NCI-H1417 treated with DMSO at 0.1 percent for 48 hours (cell line): ENCODE results near the gene CDC42SE2.
"Not testable (repeated sequence)": the region's sequence is repeated elsewhere in the genome, so short reads cannot be mapped to it uniquely, and the experiment has no call there.

ENCODE experiments used
- DNase-seq: peaks from one replicate; lab custom pipeline; 2025; lab: John Stamatoyannopoulos, UW

Gene CDC42SE2

DNA sequence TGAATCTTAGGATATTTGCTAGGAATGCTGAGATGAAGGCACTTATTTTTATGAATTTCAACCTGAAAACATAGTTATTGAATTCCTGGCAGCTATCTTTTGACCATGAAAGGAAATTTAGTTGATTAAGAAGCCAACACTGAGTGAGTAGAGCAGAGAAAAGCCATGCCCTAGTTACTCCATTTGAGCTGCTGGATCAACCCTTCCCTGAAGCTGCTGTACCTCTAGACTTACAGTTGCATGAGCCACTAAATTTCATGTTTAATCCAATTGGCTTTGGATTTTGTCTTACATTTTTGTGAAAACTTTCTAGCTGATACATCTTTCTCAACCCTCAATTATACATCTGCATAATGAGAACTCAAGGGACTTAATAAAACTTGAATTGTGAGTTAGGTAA lies 54.6 kb downstream of the CDC42SE2 start:
- no peak for DNase-seq

DNA sequence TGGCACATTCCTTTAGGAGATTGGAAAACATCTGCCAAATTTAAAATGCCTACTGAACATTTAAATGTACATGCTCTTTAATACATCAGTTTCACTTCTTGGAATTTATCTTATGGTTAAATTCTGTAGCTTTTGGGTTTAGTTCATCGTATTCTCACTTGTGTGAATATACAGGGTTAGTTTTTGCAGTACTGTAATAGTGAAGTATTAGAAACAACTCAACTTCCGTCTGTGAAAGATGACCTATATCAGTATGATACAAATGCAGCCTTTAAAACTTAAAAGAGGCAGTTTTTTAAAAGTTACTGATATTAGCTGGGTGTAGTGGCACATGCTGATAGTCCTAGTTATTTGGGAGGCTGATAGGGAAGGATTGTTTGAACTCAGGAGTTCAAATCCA lies 57.2 kb downstream of the CDC42SE2 start:
- no peak for DNase-seq

DNA sequence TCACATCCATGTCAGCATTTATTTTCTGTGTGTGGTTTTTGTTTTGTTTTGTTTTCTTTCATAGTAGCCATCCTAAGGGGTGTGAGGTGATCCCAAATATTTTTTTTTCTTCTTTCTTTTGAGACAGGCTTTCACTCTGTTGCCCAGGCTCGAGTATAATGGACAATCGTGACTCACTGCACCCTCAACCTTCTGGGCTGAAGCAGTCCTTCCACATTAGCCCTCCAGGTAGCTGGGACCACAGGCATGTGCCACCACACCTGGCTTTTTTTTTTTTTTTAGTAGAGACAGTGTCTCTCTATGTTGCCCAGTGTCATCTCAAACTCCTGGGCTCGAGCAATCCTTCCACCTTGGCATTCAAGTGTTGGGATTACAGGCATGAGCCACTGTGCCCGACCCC lies 59.1 kb downstream of the CDC42SE2 start:
- DNase-seq: no peak

DNA sequence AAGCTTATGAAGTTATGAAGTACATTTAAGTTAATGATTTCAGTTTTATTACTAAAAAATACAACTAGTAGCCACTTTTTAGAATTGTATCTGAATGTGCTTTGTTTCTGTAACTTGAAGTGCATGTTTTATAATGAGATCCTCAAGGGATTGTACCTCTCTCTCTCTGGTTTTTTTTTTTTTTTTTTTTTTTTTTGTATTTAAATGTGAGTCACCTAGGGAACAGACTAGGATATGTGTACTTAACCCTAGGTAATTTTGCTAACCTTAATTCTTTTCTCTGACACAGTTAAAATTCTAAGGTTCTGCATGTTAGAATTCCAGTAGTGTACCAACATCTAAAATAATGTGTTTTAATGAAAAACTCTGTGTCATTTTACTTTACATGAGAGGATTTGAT lies 59.5 kb downstream of the CDC42SE2 start:
- DNase-seq: no peak

DNA sequence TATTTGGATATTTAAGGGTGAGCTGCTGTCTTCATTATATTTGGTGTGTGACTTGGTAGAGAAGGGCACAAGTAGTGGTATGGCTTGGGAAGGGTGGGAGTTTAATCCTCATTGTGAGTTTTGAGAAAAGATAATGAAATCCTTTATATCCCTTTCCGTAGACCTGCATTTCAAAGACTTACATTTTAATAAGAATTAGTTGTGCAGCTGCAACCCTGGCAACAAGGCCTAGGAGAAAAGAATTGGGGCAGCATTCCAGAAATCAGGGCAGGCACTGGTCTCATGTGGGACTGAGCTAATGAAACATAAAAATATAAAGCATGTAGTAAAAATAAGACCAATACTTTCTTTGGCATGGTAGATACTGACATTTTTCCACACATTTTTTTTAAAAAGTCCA lies 60.5 kb downstream of the CDC42SE2 start:
- no peak for DNase-seq

DNA sequence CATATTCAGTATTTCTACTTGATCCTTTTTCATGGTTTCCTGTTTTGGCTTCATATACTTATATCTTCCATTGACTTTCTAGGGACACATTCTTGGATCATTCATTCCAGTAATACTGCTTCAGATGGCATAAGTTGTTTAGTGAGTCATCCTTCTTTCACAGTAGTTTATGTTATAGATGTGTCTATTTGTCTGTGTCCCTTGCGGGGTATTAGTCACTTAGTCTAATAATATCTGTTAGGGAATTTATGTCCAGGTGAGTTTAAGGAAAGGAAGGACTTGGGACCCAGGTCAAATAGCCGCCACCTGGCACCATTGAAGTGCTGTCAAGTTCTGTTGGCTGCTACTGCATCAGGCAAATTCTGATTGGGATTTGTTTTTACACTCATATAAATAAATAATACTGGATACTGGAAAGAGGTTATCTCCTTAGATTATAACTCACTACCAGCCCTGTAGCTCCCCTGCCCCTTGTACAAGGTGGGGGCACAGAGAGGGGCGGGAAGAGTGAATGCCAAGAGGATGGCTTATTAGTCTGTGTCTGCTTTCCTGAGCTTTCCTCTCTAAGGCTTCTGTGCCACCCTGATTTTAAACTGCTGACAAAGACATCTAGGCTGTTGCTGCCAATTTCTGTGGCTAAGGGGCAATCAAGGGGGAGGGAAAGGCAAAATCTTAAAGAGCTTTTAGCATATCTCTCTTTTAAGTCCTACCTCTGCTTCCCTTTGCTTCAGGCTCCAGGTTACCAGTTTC lies 64.9 kb downstream of the CDC42SE2 start:
- no peak for DNase-seq

DNA sequence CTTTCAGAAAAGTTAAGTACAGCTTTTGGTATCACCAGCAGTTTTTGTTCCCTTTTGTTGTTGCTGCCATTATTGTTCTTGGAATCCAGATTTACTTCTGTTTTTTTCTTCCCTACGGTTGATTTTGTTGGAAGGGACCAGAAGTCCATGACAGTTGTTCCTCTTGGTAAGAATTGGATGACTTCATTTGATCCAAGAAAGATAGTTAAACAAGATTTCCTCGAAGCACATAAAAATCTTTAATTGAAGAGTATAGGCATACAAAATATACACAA lies 65.4 kb downstream of the CDC42SE2 start:
- no peak for DNase-seq

DNA sequence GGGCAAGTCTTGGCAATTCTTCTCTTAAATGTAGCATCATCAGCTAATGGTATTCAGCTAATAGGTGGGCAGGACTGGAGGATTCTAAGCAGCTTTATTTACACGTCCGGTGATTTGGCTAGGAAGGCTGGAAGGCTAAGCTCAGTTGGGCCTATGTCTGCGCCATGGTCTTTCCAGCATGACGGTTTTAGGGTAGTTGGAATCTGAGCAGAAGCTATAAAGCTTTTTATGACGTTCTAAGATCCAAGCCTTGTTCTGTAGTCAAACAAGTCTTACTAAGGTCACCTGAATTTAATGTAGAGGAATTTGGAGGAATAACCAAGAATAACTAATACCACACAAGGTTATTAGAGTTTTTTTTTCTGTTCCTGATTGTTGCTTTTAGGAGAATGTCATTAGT lies 66.2 kb downstream of the CDC42SE2 start:
- no peak for DNase-seq

DNA sequence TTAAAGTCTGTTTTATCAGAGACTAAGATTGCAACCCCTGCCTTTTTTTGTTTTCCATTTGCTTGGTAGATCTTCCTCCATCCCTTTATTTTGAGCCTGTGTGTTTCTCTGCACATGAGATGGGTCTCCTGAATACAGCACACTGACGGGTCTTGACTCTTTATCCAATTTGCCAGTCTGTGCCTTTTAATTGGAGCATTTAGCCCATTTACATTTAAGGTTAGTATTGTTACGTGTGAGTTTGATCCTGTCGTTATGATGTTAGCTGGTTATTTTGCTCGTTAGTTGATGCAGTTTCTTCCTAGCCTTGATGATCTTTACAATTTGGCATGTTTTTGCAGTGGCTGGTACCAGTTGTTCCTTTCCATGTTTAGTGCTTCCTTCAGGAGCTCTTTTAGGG lies 71.9 kb downstream of the CDC42SE2 start:
- not testable (repeated sequence) for DNase-seq

DNA sequence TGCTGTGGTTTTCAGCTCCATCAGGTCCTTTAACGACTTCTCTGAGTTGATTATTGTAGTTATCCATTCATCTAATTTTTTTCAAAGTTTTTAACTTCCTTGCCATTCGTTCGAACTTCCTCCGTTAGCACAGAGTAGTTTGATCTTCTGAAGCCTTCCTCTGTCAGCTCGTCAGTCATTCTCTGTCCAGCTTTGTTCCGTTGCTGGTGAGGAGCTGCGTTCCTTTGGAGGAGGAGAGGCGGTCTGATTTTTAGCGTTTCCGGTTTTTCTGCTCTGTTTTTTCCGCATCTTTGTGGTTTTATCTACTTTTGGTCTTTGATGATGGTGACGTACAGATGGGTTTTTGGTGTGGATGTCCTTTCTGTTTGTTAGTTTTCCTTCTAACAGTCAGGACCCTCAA lies 72.9 kb downstream of the CDC42SE2 start:
- not testable (repeated sequence) for DNase-seq

DNA sequence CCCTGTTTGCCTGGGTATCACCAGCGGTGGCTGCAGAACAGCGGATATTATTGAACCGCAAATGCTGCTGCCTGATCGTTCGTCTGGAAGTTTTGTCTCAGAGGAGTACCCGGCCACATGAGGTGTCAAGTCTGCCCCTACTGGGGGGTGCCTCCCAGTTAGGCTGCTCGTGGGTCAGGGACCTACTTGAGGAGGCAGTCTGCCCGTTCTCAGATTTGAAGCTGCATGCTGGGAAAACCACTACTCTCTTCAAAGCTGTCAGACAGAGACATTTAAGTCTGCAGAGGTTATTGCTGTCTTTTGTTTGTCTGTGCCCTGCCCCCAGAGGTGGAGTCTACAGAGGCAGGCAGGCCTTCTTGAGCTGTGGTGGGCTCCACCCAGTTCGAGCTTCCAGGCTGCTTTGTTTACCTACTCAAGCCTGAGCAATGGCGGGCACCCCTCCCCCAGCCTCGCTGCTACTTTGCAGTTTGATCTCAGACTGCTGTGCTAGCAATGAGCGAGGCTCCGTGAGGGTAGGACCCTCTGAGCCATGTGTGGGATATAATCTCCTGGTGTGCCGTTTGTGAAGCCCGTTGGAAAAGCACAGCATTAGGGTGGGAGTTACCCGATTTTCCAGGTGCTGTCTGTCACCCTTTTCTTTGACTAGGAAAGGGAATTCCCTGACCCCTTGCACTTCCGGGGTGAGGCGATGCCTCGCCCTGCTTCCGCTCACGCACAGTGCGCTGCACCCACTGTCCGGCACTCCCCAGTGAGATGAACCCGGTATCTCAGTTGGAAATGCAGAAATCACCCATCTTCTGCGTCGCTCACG lies 73.6 kb downstream of the CDC42SE2 start:
- not testable (repeated sequence) for DNase-seq

DNA sequence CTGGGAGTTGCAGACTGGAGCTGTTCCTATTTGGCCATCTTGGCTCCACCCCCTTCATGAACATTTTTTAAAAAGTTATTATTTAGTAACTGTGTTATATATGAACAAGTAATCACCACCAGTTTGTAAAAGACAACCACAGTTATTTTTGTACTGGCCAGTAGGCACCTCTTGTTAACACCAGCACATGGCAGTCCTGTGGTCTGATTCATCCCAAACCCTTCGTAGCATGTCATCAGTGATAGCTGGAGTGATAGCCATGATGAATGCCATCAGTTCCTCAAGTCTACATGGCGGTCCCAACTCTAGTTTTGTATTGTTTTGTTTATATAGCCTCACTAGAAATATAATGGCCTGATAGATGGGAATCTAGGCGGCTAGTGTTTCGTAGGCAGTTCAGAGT lies 74.2 kb downstream of the CDC42SE2 start:
- no peak for DNase-seq

DNA sequence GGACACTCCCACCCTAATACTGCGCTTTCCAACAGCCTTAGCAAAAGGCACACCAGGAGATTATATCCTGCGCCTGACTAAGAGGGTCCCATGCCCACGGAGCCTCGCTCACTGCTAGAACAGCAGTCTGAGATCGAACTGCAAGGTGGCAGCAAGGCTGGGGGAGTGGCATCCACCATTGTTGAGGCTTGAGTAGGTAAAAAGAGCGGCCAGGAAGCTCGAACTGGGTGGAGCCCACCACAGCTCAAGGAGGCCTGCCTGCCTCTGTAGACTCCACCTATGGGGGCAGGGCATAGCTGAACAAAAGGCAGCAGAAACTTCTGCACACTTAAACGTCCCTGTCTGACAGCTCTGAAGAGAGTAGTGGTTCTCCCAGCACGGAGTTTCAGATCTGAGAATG lies 80.4 kb downstream of the CDC42SE2 start:
- not testable (repeated sequence) for DNase-seq

DNA sequence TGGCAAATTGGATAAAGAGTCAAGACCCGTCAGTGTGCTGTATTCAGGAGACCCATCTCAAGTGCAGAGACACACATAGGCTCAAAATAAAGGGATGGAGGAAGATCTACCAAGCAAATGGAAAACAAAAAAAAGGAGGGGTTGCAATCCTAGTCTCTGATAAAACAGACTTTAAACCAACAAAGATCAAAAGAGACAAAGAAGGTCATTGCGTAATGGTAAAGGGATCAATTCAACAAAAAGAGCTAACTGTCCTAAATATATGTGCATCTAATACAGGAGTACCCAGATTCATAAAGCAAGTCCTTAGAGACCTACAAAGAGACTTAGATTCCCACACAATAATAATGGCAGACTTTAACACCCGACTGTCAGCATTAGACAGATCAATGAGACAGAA lies 82.4 kb downstream of the CDC42SE2 start:
- not testable (repeated sequence) for DNase-seq

DNA sequence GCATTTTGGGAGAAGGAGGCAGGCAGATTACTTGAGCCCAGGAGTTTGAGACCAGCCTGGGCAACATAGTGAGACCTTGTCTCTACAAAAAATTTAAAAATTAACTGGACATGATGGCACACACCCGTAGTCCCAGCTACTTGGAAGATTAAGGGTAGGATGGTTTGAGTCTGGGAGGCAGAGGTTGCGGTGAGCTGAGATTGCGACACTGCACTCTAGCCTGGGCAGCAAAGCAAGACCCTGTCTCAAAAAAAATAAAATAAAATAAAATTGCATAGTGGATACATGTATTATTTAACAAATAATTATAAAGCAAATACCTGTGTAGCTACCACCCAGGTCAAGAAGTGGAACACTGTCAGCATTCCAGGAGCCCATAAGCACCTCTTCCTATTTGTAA lies 90.1 kb downstream of the CDC42SE2 start:
- no peak for DNase-seq

DNA sequence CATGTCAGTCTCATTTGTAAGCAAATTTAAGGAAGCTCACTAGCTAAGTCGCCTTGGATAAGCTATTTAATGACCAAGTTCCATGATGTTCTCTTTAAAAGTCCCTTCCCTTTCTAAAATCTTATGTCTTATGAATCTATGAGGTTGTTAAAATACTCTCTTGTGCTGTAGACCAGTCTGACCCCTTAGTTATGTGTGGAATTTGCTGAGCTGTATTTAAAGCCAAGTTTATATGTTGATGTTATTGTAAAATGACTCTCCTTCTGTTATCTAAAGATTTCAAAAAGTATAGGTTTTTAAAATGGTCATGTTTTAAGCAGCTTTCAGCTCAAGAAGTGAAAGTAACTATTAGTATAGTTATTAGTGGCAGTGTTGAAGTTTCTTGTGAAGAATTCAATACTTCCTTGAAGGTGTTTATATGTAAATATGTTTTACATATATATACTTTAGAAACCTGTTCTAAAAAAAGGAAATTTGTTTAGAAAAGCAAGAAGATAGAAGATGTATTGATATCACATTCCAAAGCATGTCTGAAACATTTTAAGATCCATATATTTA lies 92.2 kb downstream of the CDC42SE2 start:
- no peak for DNase-seq

DNA sequence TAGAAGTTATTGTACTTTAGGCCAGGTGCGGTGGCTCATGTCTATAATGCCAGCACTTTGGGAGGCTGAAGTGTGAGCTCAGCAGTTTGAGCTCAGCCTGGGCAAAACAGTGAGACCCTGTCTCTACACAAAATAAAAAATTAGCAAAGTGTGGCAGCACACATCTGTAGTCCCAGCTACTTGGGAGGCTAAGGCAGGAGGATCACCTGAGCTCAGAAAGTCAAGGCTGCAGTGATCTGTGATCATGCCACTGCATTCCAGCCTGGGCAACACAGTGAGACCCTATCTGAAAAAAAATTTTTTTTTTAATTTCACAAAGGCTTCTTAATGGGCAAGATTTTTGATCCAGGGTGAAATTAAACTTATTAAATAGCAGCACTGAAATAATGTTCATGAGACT lies 92.8 kb downstream of the CDC42SE2 start:
- DNase-seq: no peak

DNA sequence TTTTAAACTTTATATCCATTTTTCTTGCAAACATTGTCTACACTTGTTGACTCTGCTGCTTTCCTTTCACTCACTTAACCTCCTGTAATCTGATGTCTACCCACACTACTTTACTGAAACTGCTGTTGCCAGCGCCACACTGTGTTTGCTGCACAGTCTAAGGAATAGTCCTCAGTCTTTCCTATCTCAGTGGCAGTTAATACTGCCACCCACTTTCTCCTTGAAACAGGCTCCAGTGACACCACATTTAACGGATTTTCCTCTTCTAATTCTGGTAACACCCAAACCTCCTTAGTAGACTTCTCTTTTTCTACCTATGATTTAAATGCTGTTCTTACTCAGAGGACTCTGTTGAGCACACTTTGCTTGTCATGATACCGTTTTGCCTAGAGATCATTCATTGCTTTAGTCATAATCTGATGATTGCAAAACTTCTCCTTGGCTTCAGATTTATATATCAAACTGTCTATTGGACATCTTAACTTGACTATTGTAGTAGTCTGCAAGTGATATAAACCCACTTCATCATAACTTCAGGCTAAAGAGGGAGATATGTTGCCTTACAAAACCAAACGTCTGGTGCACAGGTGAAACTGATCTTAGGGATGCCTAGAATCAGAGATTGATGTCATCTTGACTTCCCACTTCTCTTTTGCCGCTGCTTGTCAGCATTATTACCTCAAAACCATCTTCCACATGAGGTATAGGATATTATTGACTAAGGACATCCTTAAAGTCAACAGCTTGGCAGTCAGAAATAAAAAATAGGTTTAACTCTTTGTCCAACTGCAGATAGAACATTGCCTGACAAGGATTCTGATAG lies 94.1 kb downstream of the CDC42SE2 start:
- no peak for DNase-seq

DNA sequence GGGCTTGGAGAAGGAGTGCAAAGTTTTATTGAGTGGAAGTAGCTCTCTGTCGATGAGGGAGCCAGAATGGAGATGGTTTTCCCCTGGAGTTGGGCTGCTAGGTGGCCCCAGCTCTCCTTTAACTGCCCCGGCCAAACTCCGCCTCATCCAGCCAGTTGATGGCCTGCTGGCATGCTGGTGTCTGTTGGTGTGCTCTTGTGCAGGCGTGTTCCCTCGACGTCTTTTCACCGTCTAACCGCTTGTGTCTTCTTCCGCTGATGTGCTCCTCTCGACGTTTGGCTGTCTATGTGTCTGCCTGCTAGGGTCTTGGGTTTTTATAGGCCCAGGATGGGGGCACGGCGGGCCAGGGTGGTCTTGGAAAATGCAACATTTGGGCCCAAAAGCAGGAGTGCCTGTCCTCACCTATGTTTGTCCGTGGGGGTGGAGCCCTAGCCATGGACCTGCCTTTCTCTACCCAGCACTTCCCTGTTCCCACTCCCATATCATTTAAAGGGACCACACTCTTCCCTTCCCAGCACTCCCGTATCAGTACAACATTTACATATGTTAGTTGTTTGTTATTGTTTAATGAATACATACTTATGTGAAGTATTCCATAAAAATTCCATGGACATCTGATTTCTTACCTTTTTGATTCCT lies 97.9 kb downstream of the CDC42SE2 start:
- DNase-seq: no peak

DNA sequence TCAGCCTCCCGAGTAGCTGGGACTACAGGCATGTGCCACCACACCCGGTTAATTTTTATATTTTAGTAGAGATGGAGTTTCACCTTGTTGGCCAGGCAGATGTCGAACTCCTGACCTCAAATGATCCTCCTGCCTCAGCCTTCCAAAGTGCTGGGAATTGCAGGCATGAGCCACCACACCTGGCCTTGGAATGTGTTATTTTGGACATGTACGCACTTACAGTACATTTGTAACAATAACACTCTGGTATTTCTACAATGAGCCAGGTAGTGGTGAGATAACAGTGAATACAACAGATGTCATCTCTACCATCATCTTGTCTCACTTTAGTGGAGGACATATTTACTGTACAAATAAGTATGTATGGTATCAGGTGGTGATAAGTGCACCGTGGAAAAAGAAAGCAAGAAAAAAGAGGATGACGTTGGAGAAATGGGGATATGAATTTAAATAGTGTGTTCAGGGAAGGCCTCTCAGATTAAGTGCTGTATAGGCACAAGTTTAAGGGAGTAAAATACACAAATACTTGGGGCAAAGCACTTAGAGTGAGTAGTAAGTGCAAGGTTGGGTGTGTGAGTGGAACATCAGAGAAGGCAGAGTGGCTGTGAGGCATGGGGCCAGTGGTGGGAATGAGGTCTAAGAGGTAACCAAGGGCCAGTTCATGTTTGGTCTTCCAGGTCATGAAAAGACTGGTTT lies 100.1 kb downstream of the CDC42SE2 start:
- DNase-seq: no peak

DNA sequence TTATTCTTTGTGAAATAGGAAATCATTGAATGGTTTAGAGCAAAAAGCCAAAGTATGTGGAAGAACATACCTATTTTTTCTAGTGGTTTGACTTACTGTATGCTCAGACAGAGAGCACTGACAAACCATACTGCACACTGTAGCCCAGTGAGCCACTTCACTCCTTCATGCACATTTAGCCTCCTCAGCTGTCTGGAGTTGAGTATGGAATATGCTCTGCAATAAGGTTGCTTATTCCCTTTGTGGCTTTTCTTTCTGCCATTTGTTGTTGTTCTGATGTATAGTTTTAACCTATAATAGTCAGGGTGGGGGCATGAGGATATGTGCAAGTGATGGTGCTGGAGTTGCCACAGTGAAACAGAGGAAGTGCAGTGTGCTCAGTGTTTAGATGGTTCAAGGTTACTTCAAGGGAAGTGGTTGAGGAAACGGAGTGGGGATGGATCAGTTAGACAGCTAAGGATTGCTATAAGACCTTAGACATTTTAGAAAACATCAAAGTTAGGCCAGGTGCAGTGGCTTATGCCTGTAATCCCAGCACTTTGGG lies 100.7 kb downstream of the CDC42SE2 start:
- DNase-seq: no peak
